ENCODE measurements around the gene GDI1. TPM values are rescaled to one million over a fixed set of nuclear protein-coding genes. Genes with fewer than 3 reads are reported as not detected.

The GDI1 gene
- total and polyA plus RNA-seq, 2 donors (not counting 1 experiment from before 2014, with no cell fraction given): 199 to 311 TPM

GRCh38 chrX:154485150-154486051 is 48.4 kb downstream of the GDI1 start:
- Histone ChIP-seq H3K36me3 (replicated peaks in 1 of 2; ENCODE audit: control extremely low read depth in 1 of 2, control insufficient read depth in 1 of 2, extremely low read depth in 1 of 2, insufficient read depth in 2 of 2, low read length in 1 of 2) (peaks cover 0 to 13% of the 10 kb centered on the region in 2 experiments), H3K27ac (ENCODE audit: low read length in 2 of 2) (peak overlapping the region in 1 of 2 donors; percentile 55), H4K20me1 (ENCODE audit: control insufficient read depth, insufficient read depth, low read length, poor library complexity, severe bottlenecking) (no peaks in the 10 kb centered on the region), H2AFZ (ENCODE audit: insufficient read depth, low read depth, low read length, poor library complexity, severe bottlenecking) (peak overlapping the region; percentile 38), H3K4me2 (replicated peaks; ENCODE audit: low read depth, low read length, poor library complexity, severe bottlenecking) (peak overlapping the region; percentile 82), H3K9me3 (ENCODE audit: control extremely low read depth in 1 of 3, control insufficient read depth in 2 of 3, insufficient read depth in 1 of 3, low read length in 2 of 3) (no peaks in the 10 kb centered on the region), H3K9ac (ENCODE audit: low read length) (peak overlapping the region; percentile 68), H3K27me3 (replicated peaks in 1 of 4; ENCODE audit: control extremely low read depth in 1 of 4, control insufficient read depth in 3 of 4, insufficient read depth in 4 of 4, low read length in 3 of 4) (no peaks in the 10 kb centered on the region), H3K79me2 (ENCODE audit: control insufficient read depth, insufficient read depth, low read length) (peaks cover 20% of the 10 kb centered on the region), H3K4me3 (ENCODE audit: control extremely low read depth in 1 of 5, extremely low read depth in 1 of 5, insufficient read depth in 1 of 5, low read depth in 2 of 5, low read length in 4 of 5) (peak overlapping the region in 4 of 5 experiments; percentile 47 to 67 (median 60)), H3K4me1 (ENCODE audit: control insufficient read depth in 2 of 2, insufficient read depth in 2 of 2, low read length in 2 of 2) (peaks cover 5 to 36% of the 10 kb centered on the region in 2 donors)
- no peak overlapping the region for H3K27ac Mint-ChIP-seq
- CTCF ChIA-PET: interaction anchor here (1.9 to 2.7 kb wide), 2 partner anchors 42 to 57 kb away, joined by 4 to 12 read pairs; partner anchors contain the start of gene ATP6AP1
- POLR2A ChIA-PET: interaction anchor here (0.7 kb wide), 1 partner anchor 31 kb away, joined by 4 read pairs; the partner anchor contains the start of gene FAM3A
- 50% methylated on average over 21 of the region's 35 CpGs for WGBS (ENCODE audit: insufficient coverage)
- no peak for TF ChIP-seq EZH2 (IDR thresholded peaks at IDR 0.05; ENCODE audit: borderline replicate concordance, insufficient read depth, low read depth, low read length, poor library complexity, severe bottlenecking)
- no peaks in the 10 kb centered on the region for H3K27me3 Mint-ChIP-seq
- ATAC-seq (ENCODE audit: low read depth) (no peak), DNase-seq (no peak)
- H3K4me3 Mint-ChIP-seq: peak overlapping the region; percentile 64
- intact Hi-C loops (cut with micrococcal nuclease): no loop called here
- H3K9me3 Mint-ChIP-seq (ENCODE audit: insufficient read depth): no peaks in the 10 kb centered on the region
- H3K4me1 Mint-ChIP-seq: peaks cover 22% of the 10 kb centered on the region

GRCh38 chrX:154486052-154486395 is 49.1 kb downstream of the GDI1 start:
- Histone ChIP-seq H3K9ac (ENCODE audit: low read length) (peak overlapping the region; percentile 68), H3K4me2 (replicated peaks; ENCODE audit: low read depth, low read length, poor library complexity, severe bottlenecking) (peak overlapping the region; percentile 82), H3K36me3 (replicated peaks in 1 of 2; ENCODE audit: control extremely low read depth in 1 of 2, control insufficient read depth in 1 of 2, extremely low read depth in 1 of 2, insufficient read depth in 2 of 2, low read length in 1 of 2) (peaks cover 0 to 13% of the 10 kb centered on the region in 2 experiments), H3K4me1 (ENCODE audit: control insufficient read depth in 2 of 2, insufficient read depth in 2 of 2, low read length in 2 of 2) (peaks cover 5 to 37% of the 10 kb centered on the region in 2 donors), H3K27me3 (replicated peaks in 1 of 4; ENCODE audit: control extremely low read depth in 1 of 4, control insufficient read depth in 3 of 4, insufficient read depth in 4 of 4, low read length in 3 of 4) (no peaks in the 10 kb centered on the region), H3K9me3 (ENCODE audit: control extremely low read depth in 1 of 3, control insufficient read depth in 2 of 3, insufficient read depth in 1 of 3, low read length in 2 of 3) (no peaks in the 10 kb centered on the region), H3K79me2 (ENCODE audit: control insufficient read depth, insufficient read depth, low read length) (peaks cover 20% of the 10 kb centered on the region), H3K27ac (ENCODE audit: low read length in 2 of 2) (peak overlapping the region in 1 of 2 donors; percentile 55), H2AFZ (ENCODE audit: insufficient read depth, low read depth, low read length, poor library complexity, severe bottlenecking) (peak overlapping the region; percentile 38), H4K20me1 (ENCODE audit: control insufficient read depth, insufficient read depth, low read length, poor library complexity, severe bottlenecking) (no peaks in the 10 kb centered on the region), H3K4me3 (ENCODE audit: control extremely low read depth in 1 of 5, extremely low read depth in 1 of 5, insufficient read depth in 1 of 5, low read depth in 2 of 5, low read length in 4 of 5) (peak overlapping the region in 4 of 5 experiments; percentile 47 to 67 (median 60))
- ATAC-seq (ENCODE audit: low read depth) (no peak), DNase-seq (peak; percentile 51)
- Mint-ChIP-seq H3K4me1 (peaks cover 26% of the 10 kb centered on the region), H3K27ac (no peak overlapping the region), H3K9me3 (ENCODE audit: insufficient read depth) (no peaks in the 10 kb centered on the region), H3K27me3 (no peaks in the 10 kb centered on the region), H3K4me3 (no peak overlapping the region)
- ChIA-PET CTCF (interaction anchor here (1.9 to 2.7 kb wide), 2 partner anchors 41 to 57 kb away, joined by 4 to 12 read pairs; partner anchors contain the start of gene ATP6AP1), POLR2A (interaction anchor here (0.6 to 1.4 kb wide), 3 partner anchors 30 to 80 kb away, joined by 4 to 6 read pairs (median 5); partner anchors contain the start of gene FAM3A)
- 0% methylated on average over 35 of the region's 35 CpGs for WGBS (ENCODE audit: insufficient coverage)
- intact Hi-C loops (cut with micrococcal nuclease): no loop called here
- no peak for TF ChIP-seq CTCF (IDR thresholded peaks at IDR 0.05)
- no peak for TF ChIP-seq EZH2 (IDR thresholded peaks at IDR 0.05; ENCODE audit: borderline replicate concordance, insufficient read depth, low read depth, low read length, poor library complexity, severe bottlenecking)

Measured in B cell (primary cell).